CD8-positive, alpha-beta memory T cell (primary cell): Measurements from ENCODE around the gene TDRD12. TPM values are rescaled to one million over a fixed set of nuclear protein-coding genes. Genes with fewer than 3 reads are reported as not detected.
A peak's percentile ranks its signal among the peaks of the same experiment; 100 is the strongest.

Source experiments
- CTCF ChIA-PET: fragments of 350-600 bp; sonication (Branson Sonifier 250); formaldehyde crosslinking; loops from one replicate; lab custom pipeline; 2021; ENCODE audit warnings: antibody characterized with exemption; lab: Charles Lee
- POLR2A ChIA-PET: fragments of 350-600 bp; sonication (Branson Sonifier 250); formaldehyde crosslinking; loops from one replicate; lab custom pipeline; 2021; ENCODE audit warnings: antibody characterized with exemption; lab: Charles Lee
- DNase-seq, 5 donors: peaks; one replicate each; pipeline versions ENCODE4 v3.0.0 to v3.0.0-alpha.2; 2020 to 2022; ENCODE audit warnings: mixed read lengths in 1 of 5
- H3K27ac ChIP-seq: one replicate; pipeline ENCODE4 v1.7.0; 2013; ENCODE audit warnings: low read depth, mild to moderate bottlenecking, low read length, moderate library complexity
- H3K27me3 ChIP-seq: 2 replicates; pipeline ENCODE4 v1.7.0; 2013; ENCODE audit warnings: low read length, mild to moderate bottlenecking; ENCODE audit not compliant: insufficient read depth, poor library complexity, severe bottlenecking
- H3K36me3 ChIP-seq: 2 replicates; pipeline ENCODE4 v1.7.0; 2013; ENCODE audit warnings: mild to moderate bottlenecking, low read length, moderate library complexity; ENCODE audit not compliant: insufficient read depth
- H3K4me1 ChIP-seq: 2 replicates; pipeline ENCODE4 v1.7.0; 2013; ENCODE audit warnings: mild to moderate bottlenecking, low read length, moderate library complexity; ENCODE audit not compliant: insufficient read depth
- H3K4me3 ChIP-seq: 2 replicates; pipeline ENCODE4 v1.7.0; 2013; ENCODE audit warnings: mild to moderate bottlenecking, low read length
- H3K9me3 ChIP-seq: 2 replicates; pipeline ENCODE4 v1.7.0; 2013; ENCODE audit warnings: mild to moderate bottlenecking, low read length
- H3K27ac Mint-ChIP-seq, 8 donors: one replicate each; pipeline ENCODE4 v1.8.0; 2020 to 2021; ENCODE audit warnings: mixed read lengths in 8 of 8, mild to moderate bottlenecking in 6 of 8, inconsistent platforms in 3 of 8, moderate library complexity in 3 of 8
- H3K27me3 Mint-ChIP-seq, 2 donors: one replicate each; pipeline ENCODE4 v1.8.0; 2020 to 2021; ENCODE audit warnings: mixed read lengths in 2 of 2, mild to moderate bottlenecking in 1 of 2, moderate library complexity in 1 of 2
- H3K36me3 Mint-ChIP-seq, 3 donors: one replicate each; pipeline ENCODE4 v1.8.0; 2020 to 2021; ENCODE audit warnings: mixed read lengths in 3 of 3, inconsistent platforms in 1 of 3, mild to moderate bottlenecking in 1 of 3
- H3K4me1 Mint-ChIP-seq, 3 donors: one replicate each; pipeline ENCODE4 v1.8.0; 2020 to 2021; ENCODE audit warnings: mixed read lengths in 3 of 3, inconsistent platforms in 1 of 3, mild to moderate bottlenecking in 1 of 3
- H3K4me3 Mint-ChIP-seq, 7 donors: one replicate each; pipeline ENCODE4 v1.8.0; 2020 to 2021; ENCODE audit warnings: mixed read lengths in 7 of 7, mild to moderate bottlenecking in 6 of 7, moderate library complexity in 4 of 7, inconsistent platforms in 2 of 7
- H3K9me3 Mint-ChIP-seq, 5 donors: one replicate each; pipeline ENCODE4 v1.8.0; 2020 to 2022; ENCODE audit warnings: mixed read lengths in 5 of 5, mild to moderate bottlenecking in 3 of 5, moderate library complexity in 2 of 5, inconsistent platforms in 1 of 5
- polyA plus RNA-seq: library from polyadenylated mRNA; unstranded; fragments of 300-500 nt; fragmentation: Illumina TruSeq; gene quantifications from one replicate; pipeline ENCODE4 v1.2.3, GENCODE V29; 2021
- total RNA-seq, 2 experiments: library from RNA; stranded (reverse); gene quantifications; one replicate each; pipeline ENCODE4 v1.2.3, GENCODE V29; 2021

The TDRD12 gene
- total and polyA plus RNA-seq, 3 experiments from 2014 or later = 0.15 to 0.21 (median 0.20) TPM

- ChIA-PET CTCF (interaction anchor here (1.2 kb wide), 1 partner anchor 55 kb away, joined by 4 read pairs; no protein-coding TSS in a partner anchor), POLR2A (no interaction called here)
- DNase-seq = no peak
- Mint-ChIP-seq H3K27ac (no peak overlapping the region), H3K36me3 (no peaks in the 10 kb centered on the region), H3K4me1 (peaks cover 8 to 24% (median 17%) of the 10 kb centered on the region in 3 donors), H3K27me3 (no peaks in the 10 kb centered on the region), H3K9me3 (no peaks in the 10 kb centered on the region), H3K4me3 (no peak overlapping the region)
- no peaks in the 10 kb centered on the region for H3K4me1 ChIP-seq
- H3K36me3 ChIP-seq = no peaks in the 10 kb centered on the region
- H3K27me3 ChIP-seq = no peaks in the 10 kb centered on the region
- no peaks in the 10 kb centered on the region for H3K9me3 ChIP-seq
- no peak overlapping the region for H3K27ac ChIP-seq
- no peak overlapping the region for H3K4me3 ChIP-seq
Measured at GRCh38 chr19:32802840-32803239, 83.3 kb downstream of the TDRD12 start.

- peaks cover 0 to 4% of the 10 kb centered on the region in 2 donors for H3K27me3 Mint-ChIP-seq
- H3K4me3 Mint-ChIP-seq = no peak overlapping the region
- Histone ChIP-seq H3K27me3 (no peaks in the 10 kb centered on the region), H3K36me3 (no peaks in the 10 kb centered on the region), H3K9me3 (no peaks in the 10 kb centered on the region), H3K27ac (no peak overlapping the region), H3K4me3 (no peak overlapping the region), H3K4me1 (peaks cover 7% of the 10 kb centered on the region)
- H3K4me1 Mint-ChIP-seq = peaks cover 12 to 25% (median 24%) of the 10 kb centered on the region in 3 donors
- peaks cover 0 to 7% (median 0%) of the 10 kb centered on the region in 3 donors for H3K36me3 Mint-ChIP-seq
- POLR2A ChIA-PET = no interaction called here
- peaks cover 0 to 2% (median 0%) of the 10 kb centered on the region in 5 donors for H3K9me3 Mint-ChIP-seq
- CTCF ChIA-PET = no interaction called here
- DNase-seq = no peak
- peak overlapping the region in 2 of 8 donors; percentile 17 to 97 for H3K27ac Mint-ChIP-seq
Measured at GRCh38 chr19:32808236-32808635, 88.7 kb downstream of the TDRD12 start.

- Histone ChIP-seq H3K4me1 (peaks cover 7% of the 10 kb centered on the region), H3K27me3 (no peaks in the 10 kb centered on the region), H3K4me3 (peak overlapping the region; percentile 19), H3K9me3 (no peaks in the 10 kb centered on the region), H3K36me3 (no peaks in the 10 kb centered on the region), H3K27ac (no peak overlapping the region)
- H3K36me3 Mint-ChIP-seq = peaks cover 0 to 7% (median 0%) of the 10 kb centered on the region in 3 donors
- ChIA-PET CTCF (no interaction called here), POLR2A (no interaction called here)
- peaks cover 0 to 2% (median 0%) of the 10 kb centered on the region in 5 donors for H3K9me3 Mint-ChIP-seq
- H3K4me3 Mint-ChIP-seq = peak overlapping the region in 3 of 7 donors; percentile 56 to 77 (median 63)
- peaks cover 0 to 4% of the 10 kb centered on the region in 2 donors for H3K27me3 Mint-ChIP-seq
- peaks cover 16 to 31% (median 25%) of the 10 kb centered on the region in 3 donors for H3K4me1 Mint-ChIP-seq
- DNase-seq = no peak
- H3K27ac Mint-ChIP-seq = peak overlapping the region in 6 of 8 donors; percentile 6 to 83 (median 68)
Measured at GRCh38 chr19:32809254-32809653, 89.7 kb downstream of the TDRD12 start.

- peaks cover 0 to 7% (median 0%) of the 10 kb centered on the region in 3 donors for H3K36me3 Mint-ChIP-seq
- H3K4me3 Mint-ChIP-seq = peak overlapping the region in 1 of 7 donors; percentile 63
- peaks cover 7% of the 10 kb centered on the region for H3K4me1 ChIP-seq
- H3K9me3 ChIP-seq = no peaks in the 10 kb centered on the region
- peaks cover 0 to 4% of the 10 kb centered on the region in 2 donors for H3K27me3 Mint-ChIP-seq
- peak overlapping the region; percentile 19 for H3K4me3 ChIP-seq
- H3K27me3 ChIP-seq = no peaks in the 10 kb centered on the region
- H3K27ac ChIP-seq = no peak overlapping the region
- H3K27ac Mint-ChIP-seq = peak overlapping the region in 2 of 8 donors; percentile 16 to 68
- CTCF ChIA-PET = no interaction called here
- no peaks in the 10 kb centered on the region for H3K36me3 ChIP-seq
- POLR2A ChIA-PET = no interaction called here
- DNase-seq = no peak
- peaks cover 17 to 34% (median 29%) of the 10 kb centered on the region in 3 donors for H3K4me1 Mint-ChIP-seq
- H3K9me3 Mint-ChIP-seq = peaks cover 0 to 2% (median 0%) of the 10 kb centered on the region in 5 donors
Measured at GRCh38 chr19:32809754-32810153, 90.2 kb downstream of the TDRD12 start.

- Mint-ChIP-seq H3K27ac (no peak overlapping the region), H3K4me1 (peaks cover 17 to 34% (median 29%) of the 10 kb centered on the region in 3 donors), H3K36me3 (peaks cover 0 to 7% (median 0%) of the 10 kb centered on the region in 3 donors), H3K27me3 (peaks cover 0 to 4% of the 10 kb centered on the region in 2 donors), H3K4me3 (no peak overlapping the region), H3K9me3 (peaks cover 0 to 2% (median 0%) of the 10 kb centered on the region in 5 donors)
- Histone ChIP-seq H3K27me3 (no peaks in the 10 kb centered on the region), H3K9me3 (no peaks in the 10 kb centered on the region), H3K4me1 (peaks cover 7% of the 10 kb centered on the region), H3K4me3 (no peak overlapping the region), H3K36me3 (no peaks in the 10 kb centered on the region), H3K27ac (no peak overlapping the region)
- POLR2A ChIA-PET = interaction anchor here (0.6 kb wide), 1 partner anchor 47 kb away, joined by 10 read pairs; no protein-coding TSS in a partner anchor
- no peak for DNase-seq
- CTCF ChIA-PET = no interaction called here
Measured at GRCh38 chr19:32810452-32810851, 90.9 kb downstream of the TDRD12 start.

GRCh38 chr19:32811151-32811550 lies 91.6 kb downstream of the TDRD12 start:
- Mint-ChIP-seq H3K4me3 (no peak overlapping the region), H3K36me3 (peaks cover 0 to 8% (median 0%) of the 10 kb centered on the region in 3 donors), H3K4me1 (peaks cover 17 to 34% (median 29%) of the 10 kb centered on the region in 3 donors), H3K27me3 (peaks cover 0 to 4% of the 10 kb centered on the region in 2 donors), H3K9me3 (peaks cover 0 to 2% (median 0%) of the 10 kb centered on the region in 5 donors), H3K27ac (no peak overlapping the region)
- POLR2A ChIA-PET = no interaction called here
- no peak overlapping the region for H3K4me3 ChIP-seq
- peaks cover 7% of the 10 kb centered on the region for H3K4me1 ChIP-seq
- CTCF ChIA-PET = no interaction called here
- no peak for DNase-seq
- H3K36me3 ChIP-seq = no peaks in the 10 kb centered on the region
- H3K27me3 ChIP-seq = no peaks in the 10 kb centered on the region
- H3K9me3 ChIP-seq = no peaks in the 10 kb centered on the region
- no peak overlapping the region for H3K27ac ChIP-seq

- no peak for DNase-seq
- H3K27me3 ChIP-seq = no peaks in the 10 kb centered on the region
- Mint-ChIP-seq H3K27ac (no peak overlapping the region), H3K4me3 (no peak overlapping the region), H3K36me3 (peaks cover 0 to 8% (median 0%) of the 10 kb centered on the region in 3 donors), H3K4me1 (peaks cover 17 to 34% (median 29%) of the 10 kb centered on the region in 3 donors), H3K27me3 (peaks cover 0 to 6% of the 10 kb centered on the region in 2 donors), H3K9me3 (peaks cover 0 to 2% (median 0%) of the 10 kb centered on the region in 5 donors)
- ChIA-PET POLR2A (no interaction called here), CTCF (no interaction called here)
- H3K27ac ChIP-seq = no peak overlapping the region
- no peaks in the 10 kb centered on the region for H3K9me3 ChIP-seq
- H3K4me3 ChIP-seq = no peak overlapping the region
- no peaks in the 10 kb centered on the region for H3K36me3 ChIP-seq
- H3K4me1 ChIP-seq = peaks cover 7% of the 10 kb centered on the region
Measured at GRCh38 chr19:32812036-32812435, 92.5 kb downstream of the TDRD12 start.

GRCh38 chr19:32812571-32812970 lies 93.0 kb downstream of the TDRD12 start:
- no peak overlapping the region for H3K27ac ChIP-seq
- ChIA-PET CTCF (no interaction called here), POLR2A (no interaction called here)
- Mint-ChIP-seq H3K36me3 (peaks cover 0 to 8% (median 0%) of the 10 kb centered on the region in 3 donors), H3K4me3 (no peak overlapping the region), H3K9me3 (peaks cover 0 to 2% (median 0%) of the 10 kb centered on the region in 5 donors), H3K4me1 (peaks cover 17 to 34% (median 29%) of the 10 kb centered on the region in 3 donors), H3K27me3 (peaks cover 0 to 6% of the 10 kb centered on the region in 2 donors), H3K27ac (peak overlapping the region in 1 of 8 donors; percentile 4)
- no peaks in the 10 kb centered on the region for H3K9me3 ChIP-seq
- DNase-seq = no peak
- H3K27me3 ChIP-seq = no peaks in the 10 kb centered on the region
- peaks cover 7% of the 10 kb centered on the region for H3K4me1 ChIP-seq
- H3K36me3 ChIP-seq = no peaks in the 10 kb centered on the region
- H3K4me3 ChIP-seq = no peak overlapping the region
